Measurements from ENCODE around the gene INSIG2. TPM values are rescaled to one million over a fixed set of nuclear protein-coding genes. Genes with fewer than 3 reads are reported as not detected.

The INSIG2 gene
- polyA plus RNA-seq, 1 donor (not counting 4 experiments of a cell fraction or from before 2014, with no cell fraction given) = 28.6 TPM

DNA sequence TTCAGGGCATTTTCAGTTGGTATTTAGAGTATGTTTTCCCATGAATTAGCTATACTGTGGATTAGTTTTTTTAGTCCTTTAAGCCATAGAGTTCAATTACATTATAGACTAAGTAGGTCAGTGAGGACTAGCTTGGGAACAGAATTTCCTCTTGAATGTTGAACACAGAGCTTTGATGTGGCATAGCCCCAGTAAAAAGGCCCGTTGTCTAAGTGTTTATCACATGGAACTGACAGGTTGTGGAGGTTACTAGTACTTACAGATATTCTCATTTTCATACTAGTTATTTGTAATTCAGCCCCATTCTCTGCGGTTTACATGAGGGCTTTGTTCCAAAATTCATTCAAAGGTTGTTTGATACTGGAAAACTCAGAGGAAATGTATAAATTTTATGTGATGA lies 6.2 kb downstream of the INSIG2 start:
- no peak overlapping the region for H2AFZ ChIP-seq (ENCODE audit: control insufficient read depth, low read length)
- H3K36me3 ChIP-seq (ENCODE audit: control insufficient read depth in 2 of 2, extremely low read depth in 1 of 2, insufficient read depth in 2 of 2, low read length in 2 of 2) = peaks cover 5 to 8% of the 10 kb centered on the region in 2 experiments
- no peak overlapping the region for H3K4me3 ChIP-seq (ENCODE audit: control insufficient read depth in 2 of 3, extremely low read depth in 1 of 3, insufficient read depth in 2 of 3, low read depth in 1 of 3, low read length in 3 of 3)
- no peaks in the 10 kb centered on the region for H3K9me1 ChIP-seq (ENCODE audit: control insufficient read depth, extremely low read depth, insufficient read depth, low read length)
- no peaks in the 10 kb centered on the region for H3K9me3 ChIP-seq (ENCODE audit: control insufficient read depth, low read depth, low read length)
- no peak for FAIRE-seq
- no peak overlapping the region for H3K4me2 ChIP-seq (ENCODE audit: control insufficient read depth, extremely low read depth, insufficient read depth, low read depth, low read length)
- no peak overlapping the region for H3K27ac ChIP-seq (ENCODE audit: control insufficient read depth, insufficient read depth, low read length)
- no peak overlapping the region for H3K9ac ChIP-seq (ENCODE audit: control insufficient read depth, extremely low read depth, insufficient read depth, low read length)
- no peaks in the 10 kb centered on the region for H3K27me3 ChIP-seq (ENCODE audit: control insufficient read depth, extremely low read depth, insufficient read depth, low read length)
- no peaks in the 10 kb centered on the region for H4K20me1 ChIP-seq (ENCODE audit: control insufficient read depth, extremely low read depth, insufficient read depth, low read length)
- peaks cover 64% of the 10 kb centered on the region for H3K79me2 ChIP-seq (ENCODE audit: control insufficient read depth, insufficient read depth, low read length)
- DNase-seq (ENCODE audit: low read depth, low spot score) = no peak
- dilution Hi-C loops (cut with MboI; ENCODE audit: extremely low pct_ligation_motif_present, low sequenced_read_pairs) = no loop called here
- TF ChIP-seq CTCF (optimal IDR thresholded peaks at IDR 0.05 in 1 of 3, IDR thresholded peaks at IDR 0.05 in 1 of 3, conservative IDR thresholded peaks at IDR 0.05 in 1 of 3; ENCODE audit: extremely low read depth in 1 of 3, insufficient read depth in 2 of 3, low read length in 3 of 3) = no peak
- no peak for TF ChIP-seq EZH2 (IDR thresholded peaks at IDR 0.05; ENCODE audit: low read length)
- peaks cover 11% of the 10 kb centered on the region for H3K4me1 ChIP-seq (ENCODE audit: control insufficient read depth, extremely low read depth, insufficient read depth, low read length)

GRCh38 chr2:118095610-118096009 lies 7.3 kb downstream of the INSIG2 start:
- TF ChIP-seq EZH2 (IDR thresholded peaks at IDR 0.05; ENCODE audit: low read length) (no peak), CTCF (optimal IDR thresholded peaks at IDR 0.05 in 1 of 3, IDR thresholded peaks at IDR 0.05 in 1 of 3, conservative IDR thresholded peaks at IDR 0.05 in 1 of 3; ENCODE audit: extremely low read depth in 1 of 3, insufficient read depth in 2 of 3, low read length in 3 of 3) (no peak)
- Histone ChIP-seq H3K9me3 (ENCODE audit: control insufficient read depth, low read depth, low read length) (no peaks in the 10 kb centered on the region), H3K9ac (ENCODE audit: control insufficient read depth, extremely low read depth, insufficient read depth, low read length) (no peak overlapping the region), H3K79me2 (ENCODE audit: control insufficient read depth, insufficient read depth, low read length) (peaks cover 53% of the 10 kb centered on the region), H3K4me3 (ENCODE audit: control insufficient read depth in 2 of 3, extremely low read depth in 1 of 3, insufficient read depth in 2 of 3, low read depth in 1 of 3, low read length in 3 of 3) (no peak overlapping the region), H2AFZ (ENCODE audit: control insufficient read depth, low read length) (no peak overlapping the region), H3K9me1 (ENCODE audit: control insufficient read depth, extremely low read depth, insufficient read depth, low read length) (no peaks in the 10 kb centered on the region), H3K36me3 (ENCODE audit: control insufficient read depth in 2 of 2, extremely low read depth in 1 of 2, insufficient read depth in 2 of 2, low read length in 2 of 2) (peaks cover 7 to 8% of the 10 kb centered on the region in 2 experiments), H3K27me3 (ENCODE audit: control insufficient read depth, extremely low read depth, insufficient read depth, low read length) (no peaks in the 10 kb centered on the region), H3K4me2 (ENCODE audit: control insufficient read depth, extremely low read depth, insufficient read depth, low read depth, low read length) (no peak overlapping the region), H3K27ac (ENCODE audit: control insufficient read depth, insufficient read depth, low read length) (no peak overlapping the region), H3K4me1 (ENCODE audit: control insufficient read depth, extremely low read depth, insufficient read depth, low read length) (peaks cover 2% of the 10 kb centered on the region), H4K20me1 (ENCODE audit: control insufficient read depth, extremely low read depth, insufficient read depth, low read length) (no peaks in the 10 kb centered on the region)
- DNase-seq (ENCODE audit: low read depth, low spot score) (no peak), FAIRE-seq (no peak)
- dilution Hi-C loops (cut with MboI; ENCODE audit: extremely low pct_ligation_motif_present, low sequenced_read_pairs) = no loop called here
